HG03159 (cell line): ENCODE measurements around the gene PPIE.

Experiments used
- ATAC-seq: cut with Tn5 transposase; IDR thresholded peaks from one replicate; pipeline ENCODE4 v1.9.1; 2021; ENCODE audit warnings: mild to moderate bottlenecking, moderate library complexity; ENCODE audit not compliant: unreplicated experiment

PPIE gene

DNA sequence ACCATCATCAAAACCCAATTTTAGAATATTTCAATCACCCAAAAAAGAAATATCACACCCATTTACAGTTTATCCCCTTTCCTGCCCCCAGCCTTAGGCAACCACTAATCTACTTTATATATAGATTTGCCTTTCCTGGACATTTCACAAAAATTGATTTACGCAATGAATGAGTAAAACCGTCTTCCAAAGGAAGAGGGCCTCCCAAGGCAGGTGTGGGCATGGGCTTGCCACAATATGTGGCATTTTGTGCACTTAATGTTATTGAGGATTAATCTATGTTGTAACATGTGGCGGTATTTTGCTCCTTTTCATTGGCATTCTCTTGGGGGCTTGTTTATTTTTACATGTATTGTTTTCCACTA, 61.8 kb downstream of the PPIE start:
- no peak for ATAC-seq

DNA sequence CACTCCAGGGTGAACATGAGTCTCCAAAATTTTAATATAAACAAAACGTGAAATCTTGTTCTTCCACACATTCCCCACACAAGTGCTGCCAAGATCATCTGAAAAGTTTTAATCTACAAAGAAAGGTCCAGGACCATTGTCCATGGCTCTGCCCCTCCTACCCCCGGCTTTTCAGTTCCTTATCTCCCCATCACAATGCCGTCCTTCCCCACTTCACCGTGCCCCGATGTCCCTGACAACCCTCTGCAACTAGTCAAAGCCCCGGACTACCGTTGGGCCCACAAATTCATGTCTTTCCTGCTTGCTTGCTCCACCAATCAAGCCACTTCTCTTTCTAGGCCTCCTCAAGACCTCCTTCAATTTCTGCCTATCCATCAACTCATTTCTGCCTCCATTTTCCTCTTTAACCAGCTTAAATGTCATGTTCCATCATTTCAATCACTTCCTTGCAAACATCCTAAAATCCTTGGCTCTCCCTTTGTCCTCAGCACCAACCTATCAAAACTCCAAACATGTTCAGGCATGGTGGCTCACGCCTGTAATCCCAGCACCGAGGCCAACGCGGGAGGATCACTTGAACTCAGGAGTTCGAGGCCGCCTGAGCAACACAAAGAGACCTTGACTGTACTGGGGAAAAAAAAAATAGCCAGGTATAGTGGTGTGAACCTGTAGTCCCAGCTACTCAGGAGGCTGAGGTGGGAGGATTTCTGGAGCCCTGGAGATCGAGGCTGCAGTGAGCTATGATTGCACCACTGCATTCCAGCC, 64.0 kb downstream of the PPIE start:
- ATAC-seq = no peak

DNA sequence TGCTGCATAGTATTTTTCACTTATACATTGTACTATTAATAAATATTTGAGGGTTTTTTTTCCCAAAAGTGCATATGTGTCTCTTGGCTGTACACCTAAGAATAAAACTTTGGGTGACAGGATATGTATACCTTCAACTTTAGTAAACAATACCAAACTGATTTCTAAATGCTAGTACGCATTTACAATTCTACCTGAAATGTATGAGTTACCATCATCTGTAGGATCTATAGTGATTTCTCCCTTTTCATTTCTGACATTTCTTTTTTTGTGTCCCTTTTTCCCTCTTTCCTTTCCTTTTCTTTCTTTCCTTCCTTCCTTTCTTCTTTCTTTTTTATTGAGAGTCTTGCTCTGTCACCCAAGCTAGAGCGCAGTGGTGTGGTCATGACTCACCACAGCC, 66.7 kb downstream of the PPIE start:
- ATAC-seq = no peak

DNA sequence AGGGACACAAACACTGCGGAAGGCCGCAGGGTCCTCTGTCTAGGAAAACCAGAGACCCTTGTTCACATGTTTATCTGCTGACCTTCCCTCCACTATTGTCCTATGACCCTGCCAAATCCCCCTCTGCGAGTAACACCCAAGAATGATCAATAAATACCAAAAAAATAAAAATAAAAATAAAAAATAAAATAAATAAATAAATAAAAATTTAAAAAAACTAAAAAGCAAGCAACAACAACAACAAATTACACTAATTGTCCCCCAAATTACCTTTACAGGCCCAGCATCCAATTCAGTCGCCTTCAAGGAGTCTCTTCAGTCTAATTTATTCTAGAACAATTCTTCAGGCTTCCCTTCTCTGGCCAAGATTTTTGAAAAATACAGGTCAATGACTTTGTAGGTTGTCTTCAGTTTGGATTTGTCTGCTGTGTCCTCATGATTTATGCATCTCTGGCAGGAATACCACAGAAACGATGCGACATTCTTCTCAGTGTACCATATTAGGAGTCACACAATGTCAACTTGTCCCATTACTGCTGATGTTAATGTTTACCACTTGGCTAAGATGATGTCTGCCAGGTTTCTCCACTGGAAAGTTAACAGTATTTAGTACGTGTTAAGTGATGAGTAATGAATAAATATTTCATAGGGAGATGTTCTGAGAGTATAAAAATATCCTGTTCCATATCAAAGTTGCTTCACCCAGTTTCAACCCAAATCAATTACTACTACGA, 70.3 kb downstream of the PPIE start:
- ATAC-seq = no peak

DNA sequence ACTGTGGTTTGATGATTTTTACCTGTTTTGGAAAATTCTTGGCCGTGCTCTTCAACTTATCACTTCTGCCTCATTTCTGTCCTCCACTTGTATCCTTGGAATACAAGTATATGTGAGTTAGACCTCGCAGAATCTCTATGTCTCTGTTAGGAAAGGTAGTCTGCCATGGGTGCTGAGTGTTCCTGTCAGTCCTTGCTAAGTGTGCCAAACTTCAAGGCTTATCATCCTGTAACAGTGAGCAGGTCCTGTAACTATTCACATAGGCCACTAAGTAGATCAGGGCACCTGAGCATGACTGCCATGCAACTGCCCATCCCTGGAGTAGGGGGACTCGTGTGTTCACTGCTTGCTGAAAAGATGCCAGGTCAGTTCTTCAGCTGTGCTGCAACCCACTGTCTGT, 74.2 kb downstream of the PPIE start:
- no peak for ATAC-seq
